B cell (primary cell): ENCODE data around the gene TSHZ1. TPM values are rescaled to one million over a fixed set of nuclear protein-coding genes. Genes with fewer than 3 reads are reported as not detected.

ENCODE experiments used
- ATAC-seq: fragments of 200-7000 bp; cut with Tn5 transposase; one replicate; pipeline ENCODE4 v1.10.0; 2021; ENCODE audit warnings: low read depth, mild to moderate bottlenecking, moderate number of reproducible peaks, moderate library complexity
- CTCF ChIA-PET: fragments of 350-600 bp; sonication (Branson Sonifier 250); formaldehyde crosslinking; loops from one replicate; lab custom pipeline; 2021; ENCODE audit warnings: antibody characterized with exemption, inconsistent platforms; lab: Charles Lee
- POLR2A ChIA-PET: fragments of 350-600 bp; sonication (Branson Sonifier 250); formaldehyde crosslinking; loops from one replicate; lab custom pipeline; 2021; ENCODE audit warnings: antibody characterized with exemption; lab: Charles Lee
- DNase-seq: peaks from one replicate; pipeline ENCODE4 v3.0.0; 2013
- H2AFZ ChIP-seq: 2 replicates; pipeline ENCODE4 v1.6.1; 2012; ENCODE audit warnings: mild to moderate bottlenecking, low read depth, low read length; ENCODE audit not compliant: insufficient read depth, poor library complexity, severe bottlenecking
- H3K27ac ChIP-seq, 2 donors: 1 replicate in 1 of 2; 2 replicates in 1 of 2; pipeline ENCODE4 v1.5.1; 2012 to 2013; ENCODE audit warnings: low read length in 2 of 2, mild to moderate bottlenecking in 2 of 2, moderate library complexity in 1 of 2
- H3K27me3 ChIP-seq, 4 experiments: fragments of 200-600 bp in 1 of 4; sonication (generic) in 1 of 4; replicated peaks in 1 of 4; 1 replicate in 2 of 4; 2 replicates in 2 of 4; pipeline versions ENCODE4 v1.6.1 to v1.7.0; 2013 to 2016; ENCODE audit warnings: low read length in 3 of 4, mild to moderate bottlenecking in 2 of 4, mixed read lengths in 1 of 4, moderate library complexity in 1 of 4; ENCODE audit not compliant: insufficient read depth in 4 of 4, control insufficient read depth in 3 of 4; ENCODE audit errors: control extremely low read depth in 1 of 4
- H3K36me3 ChIP-seq, 2 experiments: replicated peaks in 1 of 2; 1 replicate in 1 of 2; 2 replicates in 1 of 2; pipeline versions ENCODE4 v1.6.1 to v1.7.1; 2013; ENCODE audit warnings: low read length in 1 of 2; ENCODE audit not compliant: insufficient read depth in 2 of 2, control insufficient read depth in 1 of 2; ENCODE audit errors: control extremely low read depth in 1 of 2, extremely low read depth in 1 of 2
- H3K4me1 ChIP-seq, 2 donors: fragments of 200-600 bp in 1 of 2; sonication (generic) in 1 of 2; 1 replicate in 1 of 2; 2 replicates in 1 of 2; pipeline versions ENCODE4 v1.5.1 to v1.6.1; 2013 to 2017; ENCODE audit warnings: low read length in 2 of 2; ENCODE audit not compliant: control insufficient read depth in 2 of 2, insufficient read depth in 2 of 2
- H3K4me2 ChIP-seq: replicated peaks from 2 replicates; pipeline ENCODE3; 2012; ENCODE audit warnings: mild to moderate bottlenecking, low read depth, low read length; ENCODE audit not compliant: poor library complexity, severe bottlenecking
- H3K4me3 ChIP-seq, 5 experiments: fragments of 200-600 bp in 1 of 5; sonication (generic) in 1 of 5; 1 replicate in 3 of 5; 2 replicates in 2 of 5; pipeline versions ENCODE4 v1.5.1 to v1.7.0; 2011 to 2016; ENCODE audit warnings: low read length in 4 of 5, mild to moderate bottlenecking in 4 of 5, low read depth in 2 of 5, control low read depth in 1 of 5, moderate library complexity in 1 of 5; ENCODE audit not compliant: insufficient read depth in 1 of 5; ENCODE audit errors: control extremely low read depth in 1 of 5, extremely low read depth in 1 of 5
- H3K79me2 ChIP-seq: fragments of 200-600 bp; sonication (generic); one replicate; pipeline ENCODE4 v1.6.0; 2016; ENCODE audit warnings: low read length; ENCODE audit not compliant: control insufficient read depth, insufficient read depth
- H3K9ac ChIP-seq: fragments of 200-600 bp; sonication (generic); 2 replicates; pipeline ENCODE4 v1.6.1; 2017; ENCODE audit warnings: mild to moderate bottlenecking, low read length, moderate library complexity
- H3K9me3 ChIP-seq, 3 donors: one replicate each; pipeline versions ENCODE4 v1.6.1 to v1.7.1; 2013; ENCODE audit warnings: low read length in 2 of 3; ENCODE audit not compliant: control insufficient read depth in 2 of 3, insufficient read depth in 1 of 3; ENCODE audit errors: control extremely low read depth in 1 of 3
- H4K20me1 ChIP-seq: 2 replicates; pipeline ENCODE4 v1.6.0; 2012; ENCODE audit warnings: mild to moderate bottlenecking, low read length; ENCODE audit not compliant: insufficient read depth, control insufficient read depth, poor library complexity, severe bottlenecking
- H3K27ac Mint-ChIP-seq: one replicate; pipeline ENCODE4 v1.8.0; 2021; ENCODE audit warnings: mixed read lengths
- H3K27me3 Mint-ChIP-seq: one replicate; pipeline ENCODE4 v1.8.0; 2021; ENCODE audit warnings: mixed read lengths
- H3K4me1 Mint-ChIP-seq: one replicate; pipeline ENCODE4 v1.8.0; 2021; ENCODE audit warnings: mixed read lengths
- H3K4me3 Mint-ChIP-seq: one replicate; pipeline ENCODE4 v1.8.0; 2021; ENCODE audit warnings: mixed read lengths
- H3K9me3 Mint-ChIP-seq: one replicate; pipeline ENCODE4 v1.8.0; 2022; ENCODE audit warnings: mixed read lengths; ENCODE audit not compliant: insufficient read depth
- CTCF ChIP-seq: fragments of 200-600 bp; IDR thresholded peaks from one replicate; pipeline ENCODE4 v1.8.0; 2022; ENCODE audit warnings: antibody characterized with exemption, mild to moderate bottlenecking
- EZH2 ChIP-seq: IDR thresholded peaks from 2 replicates; pipeline ENCODE4 v1.6.1; 2012; ENCODE audit warnings: borderline replicate concordance, low read depth, mild to moderate bottlenecking, moderate library complexity, low read length; ENCODE audit not compliant: insufficient read depth, poor library complexity, severe bottlenecking
- WGBS: methylation state at CpG from one replicate; pipeline ENCODE4 v1.1.5; 2013; ENCODE audit warnings: missing lambda C conversion rate; ENCODE audit not compliant: insufficient coverage; 5-methylcytosine and 5-hydroxymethylcytosine counted together
- intact Hi-C: fragments of 100-400 bp; cut with micrococcal nuclease; formaldehyde crosslinking; loops from one replicate; pipeline ENCODE4 v1.10.0; 2022
- polyA plus RNA-seq: library from polyadenylated mRNA; depleted of rRNA; stranded (reverse); fragments of >200 nt; gene quantifications from 2 replicates; pipeline ENCODE4 v1.2.3, GENCODE V29; 2012
- total RNA-seq, 2 donors: library from RNA; stranded (reverse); fragments of 120-200 nt in 1 of 2; gene quantifications; 1 replicate in 1 of 2; 2 replicates in 1 of 2; pipeline versions ENCODE4 v1.2.3 to v1.2.4, GENCODE V29; 2013 to 2022

The TSHZ1 gene
- total and polyA plus RNA-seq, 2 donors (not counting 1 experiment from before 2014, with no cell fraction given): 5.3 to 9.8 TPM

GRCh38 chr18:75307530-75307929 lies 96.9 kb downstream of the TSHZ1 start:
- Mint-ChIP-seq H3K27me3 (peaks cover 23% of the 10 kb centered on the region), H3K9me3 (no peaks in the 10 kb centered on the region), H3K4me1 (peaks cover 7% of the 10 kb centered on the region), H3K27ac (no peak overlapping the region), H3K4me3 (no peak overlapping the region)
- DNase-seq: no peak
- Histone ChIP-seq H3K4me3 (no peak overlapping the region), H3K79me2 (no peaks in the 10 kb centered on the region), H3K4me2 (no peak overlapping the region), H3K9ac (no peak overlapping the region), H3K9me3 (peaks cover 0 to 23% (median 0%) of the 10 kb centered on the region in 3 donors), H2AFZ (no peak overlapping the region), H3K27ac (no peak overlapping the region), H3K27me3 (peaks cover 0 to 3% (median 0%) of the 10 kb centered on the region in 4 experiments), H3K36me3 (no peaks in the 10 kb centered on the region), H3K4me1 (peaks cover 0 to 8% of the 10 kb centered on the region in 2 donors), H4K20me1 (no peaks in the 10 kb centered on the region)
- intact Hi-C loops: no loop called here
- ATAC-seq: no peak
- ChIA-PET CTCF (no interaction called here), POLR2A (no interaction called here)
- WGBS: no CpG with 5 or more reads among the region's 2 CpGs
- no peak for TF ChIP-seq CTCF
- TF ChIP-seq EZH2: no peak

- Mint-ChIP-seq H3K9me3 (no peaks in the 10 kb centered on the region), H3K27ac (no peak overlapping the region), H3K4me3 (no peak overlapping the region), H3K4me1 (peaks cover 7% of the 10 kb centered on the region), H3K27me3 (peaks cover 26% of the 10 kb centered on the region)
- Histone ChIP-seq H3K36me3 (no peaks in the 10 kb centered on the region), H3K79me2 (no peaks in the 10 kb centered on the region), H3K4me3 (no peak overlapping the region), H3K9ac (no peak overlapping the region), H2AFZ (no peak overlapping the region), H3K4me2 (no peak overlapping the region), H3K4me1 (peaks cover 0 to 6% of the 10 kb centered on the region in 2 donors), H3K27ac (no peak overlapping the region), H4K20me1 (no peaks in the 10 kb centered on the region), H3K27me3 (peaks cover 0 to 3% (median 0%) of the 10 kb centered on the region in 4 experiments), H3K9me3 (peaks cover 0 to 21% (median 0%) of the 10 kb centered on the region in 3 donors)
- no peak for DNase-seq
- no peak for ATAC-seq
- no peak for TF ChIP-seq CTCF
- TF ChIP-seq EZH2: no peak
- ChIA-PET CTCF (no interaction called here), POLR2A (no interaction called here)
- 90% methylated on average over 7 of the region's 8 CpGs for WGBS
- intact Hi-C loops: no loop called here
Observed at GRCh38 chr18:75309564-75309963, 99.0 kb downstream of the TSHZ1 start.
